Peyer's patch (tissue), 4 donors: Measurements from ENCODE around the gene CIB4. TPM values are rescaled to one million over a fixed set of nuclear protein-coding genes. Genes with fewer than 3 reads are reported as not detected.

Source experiments
- DNase-seq, 3 donors: peaks; one replicate each; pipeline ENCODE4 v3.0.0-alpha.2; 2017 to 2019
- H3K27ac ChIP-seq, 4 donors: fragments of 200-600 bp; sonication (generic); one replicate each; pipeline ENCODE4 v1.5.1; 2016 to 2019
- H3K27me3 ChIP-seq, 2 donors: fragments of 200-600 bp; sonication (generic); one replicate each; pipeline ENCODE4 v1.5.1; 2019
- H3K36me3 ChIP-seq, 3 donors: fragments of 200-600 bp; sonication (generic); one replicate each; pipeline ENCODE4 v1.5.1; 2016 to 2019
- H3K4me1 ChIP-seq, 4 donors: fragments of 200-600 bp; sonication (generic); one replicate each; pipeline ENCODE4 v1.5.1; 2016 to 2019
- H3K4me3 ChIP-seq, 4 donors: fragments of 200-600 bp; sonication (generic); 1 replicate in 3 of 4; 2 replicates in 1 of 4; pipeline ENCODE4 v1.5.1; 2016 to 2019; ENCODE audit warnings: mild to moderate bottlenecking in 1 of 4
- H3K9me3 ChIP-seq, 4 donors: fragments of 200-600 bp; sonication (generic); one replicate each; pipeline ENCODE4 v1.5.1; 2016 to 2019; ENCODE audit warnings: mild to moderate bottlenecking in 1 of 4
- CTCF ChIP-seq, 6 experiments: fragments of 450-650 bp in 4 of 6; fragments of 200-600 bp in 2 of 6; sonication (generic) in 1 of 6; IDR thresholded peaks; one replicate each; pipeline ENCODE4 v1.5.1; 2017 to 2019; ENCODE audit warnings: antibody characterized with exemption in 6 of 6, mild to moderate bottlenecking in 3 of 6, moderate library complexity in 1 of 6
- POLR2A ChIP-seq, 2 donors: fragments of 450-650 bp; IDR thresholded peaks; one replicate each; pipeline ENCODE4 v1.5.1; 2017; ENCODE audit warnings: antibody characterized with exemption in 2 of 2, mild to moderate bottlenecking in 2 of 2, moderate library complexity in 2 of 2
- total RNA-seq, 4 donors: library from RNA; depleted of rRNA; stranded (reverse); fragments of >200 nt; gene quantifications; one replicate each; pipeline ENCODE4 v1.1.0, GENCODE V29; 2016

The CIB4 gene
- total RNA-seq, 4 donors from 2014 or later, result not detected

- no peaks in the 10 kb centered on the region for H3K27me3 ChIP-seq
- no peaks in the 10 kb centered on the region for H3K36me3 ChIP-seq
- no peak overlapping the region for H3K4me3 ChIP-seq
- no peak for TF ChIP-seq CTCF (IDR thresholded peaks at IDR 0.05)
- no peak for TF ChIP-seq POLR2A (IDR thresholded peaks at IDR 0.05)
- peak in 1 of 3 donors; percentile 40 for DNase-seq
- H3K27ac ChIP-seq, result peak overlapping the region in 2 of 4 donors; percentile 25 to 39
- peaks cover 0 to 29% (median 0%) of the 10 kb centered on the region in 4 donors for H3K4me1 ChIP-seq
- no peaks in the 10 kb centered on the region for H3K9me3 ChIP-seq
These were observed 27.6 kb downstream of the CIB4 start for GRCh38 chr2:26613241-26614215.

GRCh38 chr2:26612522-26613240 is 28.5 kb downstream of the CIB4 start:
- no peak overlapping the region for H3K4me3 ChIP-seq
- TF ChIP-seq POLR2A (IDR thresholded peaks at IDR 0.05), result no peak
- no peak for TF ChIP-seq CTCF (IDR thresholded peaks at IDR 0.05)
- H3K4me1 ChIP-seq, result peaks cover 0 to 29% (median 0%) of the 10 kb centered on the region in 4 donors
- peak overlapping the region in 2 of 4 donors; percentile 22 to 43 for H3K27ac ChIP-seq
- no peaks in the 10 kb centered on the region for H3K27me3 ChIP-seq
- H3K36me3 ChIP-seq, result no peaks in the 10 kb centered on the region
- peak in 1 of 3 donors; percentile 51 for DNase-seq
- H3K9me3 ChIP-seq, result no peaks in the 10 kb centered on the region

- DNase-seq, result no peak
- Histone ChIP-seq H3K4me1 (peaks cover 0 to 29% (median 0%) of the 10 kb centered on the region in 4 donors), H3K4me3 (no peak overlapping the region), H3K27ac (peak overlapping the region in 1 of 4 donors; percentile 43), H3K36me3 (no peaks in the 10 kb centered on the region), H3K27me3 (no peaks in the 10 kb centered on the region), H3K9me3 (no peaks in the 10 kb centered on the region)
- TF ChIP-seq CTCF (IDR thresholded peaks at IDR 0.05), result no peak
- no peak for TF ChIP-seq POLR2A (IDR thresholded peaks at IDR 0.05)
These were observed 29.1 kb downstream of the CIB4 start for GRCh38 chr2:26612034-26612433.

GRCh38 chr2:26610504-26611335 is 30.4 kb downstream of the CIB4 start:
- H3K27me3 ChIP-seq, result no peaks in the 10 kb centered on the region
- H3K27ac ChIP-seq, result peak overlapping the region in 1 of 4 donors; percentile 1
- H3K4me3 ChIP-seq, result no peak overlapping the region
- no peaks in the 10 kb centered on the region for H3K36me3 ChIP-seq
- TF ChIP-seq POLR2A (IDR thresholded peaks at IDR 0.05) (no peak), CTCF (IDR thresholded peaks at IDR 0.05) (no peak)
- peaks cover 0 to 29% (median 0%) of the 10 kb centered on the region in 4 donors for H3K4me1 ChIP-seq
- peak in 1 of 3 donors; percentile 34 for DNase-seq
- no peaks in the 10 kb centered on the region for H3K9me3 ChIP-seq

GRCh38 chr2:26609839-26610277 is 31.3 kb downstream of the CIB4 start:
- Histone ChIP-seq H3K4me1 (peaks cover 0 to 26% (median 0%) of the 10 kb centered on the region in 4 donors), H3K36me3 (no peaks in the 10 kb centered on the region), H3K4me3 (no peak overlapping the region), H3K27ac (peak overlapping the region in 1 of 4 donors; percentile 1), H3K27me3 (no peaks in the 10 kb centered on the region), H3K9me3 (no peaks in the 10 kb centered on the region)
- TF ChIP-seq POLR2A (IDR thresholded peaks at IDR 0.05), result no peak
- TF ChIP-seq CTCF (IDR thresholded peaks at IDR 0.05), result no peak
- peak in 2 of 3 donors; percentile 31 to 49 for DNase-seq
